GM19372 (cell line): ENCODE results near the gene MAPK8IP3.

Experiments
- ATAC-seq: cut with Tn5 transposase; IDR thresholded peaks from one replicate; pipeline ENCODE4 v1.9.1; 2021; ENCODE audit warnings: mild to moderate bottlenecking, low read depth, moderate library complexity; ENCODE audit not compliant: unreplicated experiment

MAPK8IP3 gene

DNA sequence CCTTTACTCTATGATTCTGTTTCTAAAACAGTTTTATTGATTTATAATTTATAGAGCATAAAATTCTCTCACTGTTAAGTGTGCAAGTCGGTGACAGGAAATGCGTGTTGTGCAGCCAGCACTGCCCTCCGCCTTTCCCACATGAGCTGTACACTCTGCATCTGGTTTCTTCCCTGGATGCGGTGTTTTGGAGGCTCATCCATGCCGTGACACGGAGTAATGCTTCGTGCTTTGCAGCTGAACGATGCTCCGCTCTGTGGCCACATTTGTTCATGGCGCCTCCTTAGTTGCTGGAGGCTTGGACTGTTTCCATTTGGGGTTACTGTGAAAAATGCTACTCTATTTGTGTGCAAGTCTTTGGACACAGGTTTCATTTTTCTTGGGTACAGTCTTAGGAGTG lies 94.7 kb downstream of the MAPK8IP3 start:
- no peak for ATAC-seq

- no peak for ATAC-seq
Observed at GRCh38 chr16:1807626-1808025, 101.6 kb downstream of the MAPK8IP3 start.

- ATAC-seq, result no peak
Observed at GRCh38 chr16:1808691-1809090, 102.7 kb downstream of the MAPK8IP3 start.

DNA sequence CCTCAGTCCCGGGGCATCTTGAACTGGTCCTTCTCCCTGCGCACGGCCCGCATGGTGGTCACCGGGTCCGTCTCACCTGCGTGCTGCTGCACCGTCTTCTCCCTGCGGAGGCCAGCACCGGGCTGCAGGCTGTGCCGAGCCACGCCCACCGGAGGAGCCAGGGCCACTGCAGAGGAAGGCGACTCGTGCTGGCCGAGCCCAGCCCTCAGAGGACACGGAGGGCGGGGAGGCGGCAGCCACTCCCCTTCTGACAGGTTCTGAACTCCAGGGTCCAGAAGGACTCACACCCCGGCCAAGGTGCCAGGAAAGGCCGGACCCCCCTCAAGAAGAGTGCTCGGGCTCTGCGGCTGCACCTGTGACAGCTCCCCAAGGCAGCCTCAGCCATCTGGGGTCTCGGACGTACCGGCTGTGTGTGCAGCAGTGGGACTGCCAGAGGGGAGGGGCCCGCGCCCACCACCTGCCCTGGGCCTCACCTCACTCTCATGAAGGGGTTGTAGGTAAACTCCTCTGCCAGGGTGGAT lies 103.3 kb downstream of the MAPK8IP3 start:
- ATAC-seq, result no peak

DNA sequence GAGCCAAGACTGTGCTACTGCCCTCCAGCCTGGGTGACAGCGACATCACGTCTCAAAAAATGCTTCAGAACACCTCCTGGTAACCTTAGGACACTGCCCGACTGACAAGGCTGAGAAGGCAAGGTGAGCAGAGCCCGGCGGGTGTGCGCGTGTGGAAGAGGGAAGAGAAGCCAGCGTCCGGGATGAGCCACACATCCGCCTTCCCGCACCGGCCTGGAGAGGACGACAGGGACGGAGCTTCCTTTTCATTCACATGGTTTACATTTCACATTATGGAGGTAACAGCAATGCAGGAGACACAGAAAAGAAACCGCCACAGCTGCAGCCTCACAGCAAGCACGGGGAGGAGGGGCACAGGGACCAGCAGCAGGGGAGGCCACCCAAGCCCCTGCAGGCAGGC lies 104.1 kb downstream of the MAPK8IP3 start:
- ATAC-seq, result no peak

- no peak for ATAC-seq
Observed at GRCh38 chr16:1810536-1810935, 104.5 kb downstream of the MAPK8IP3 start.

- ATAC-seq, result no peak
Observed at GRCh38 chr16:1812732-1813163, 106.8 kb downstream of the MAPK8IP3 start.

DNA sequence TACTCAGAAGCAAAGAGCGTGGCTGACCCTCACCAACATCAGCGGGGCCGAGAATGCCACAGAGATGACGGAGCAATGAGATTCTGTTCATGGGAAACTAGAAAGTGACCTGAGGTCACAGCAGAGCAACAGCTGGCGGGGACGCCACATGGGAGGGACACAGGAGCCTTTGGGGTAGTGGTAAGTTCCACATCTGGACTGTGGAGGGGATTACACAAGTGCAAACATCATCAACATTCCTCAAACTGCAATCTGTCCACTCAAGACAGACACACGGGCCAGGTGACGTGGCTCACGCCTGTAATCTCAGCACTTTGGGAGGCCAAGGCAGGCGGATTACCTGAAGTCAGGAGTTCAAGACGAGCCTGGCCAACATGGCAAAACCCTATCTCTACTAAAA lies 109.5 kb downstream of the MAPK8IP3 start:
- ATAC-seq, result no peak

GRCh38 chr16:1816396-1817275 lies 110.6 kb downstream of the MAPK8IP3 start:
- ATAC-seq, result no peak

DNA sequence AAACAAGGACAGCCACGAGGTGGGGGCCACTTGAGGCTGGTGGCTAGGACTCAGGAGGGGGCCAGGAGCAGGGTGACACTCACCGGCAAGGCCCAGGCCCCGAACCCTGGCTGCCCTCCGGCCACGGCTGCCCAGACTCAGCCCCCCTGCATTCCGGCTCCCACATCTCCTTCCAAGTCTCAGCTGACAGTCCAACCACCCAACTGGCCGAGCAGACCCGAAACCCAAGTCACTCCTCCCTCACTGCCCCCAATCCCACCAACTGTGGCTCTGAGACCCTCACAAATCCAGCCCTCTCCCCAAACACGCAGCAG lies 111.2 kb downstream of the MAPK8IP3 start:
- ATAC-seq, result no peak

DNA sequence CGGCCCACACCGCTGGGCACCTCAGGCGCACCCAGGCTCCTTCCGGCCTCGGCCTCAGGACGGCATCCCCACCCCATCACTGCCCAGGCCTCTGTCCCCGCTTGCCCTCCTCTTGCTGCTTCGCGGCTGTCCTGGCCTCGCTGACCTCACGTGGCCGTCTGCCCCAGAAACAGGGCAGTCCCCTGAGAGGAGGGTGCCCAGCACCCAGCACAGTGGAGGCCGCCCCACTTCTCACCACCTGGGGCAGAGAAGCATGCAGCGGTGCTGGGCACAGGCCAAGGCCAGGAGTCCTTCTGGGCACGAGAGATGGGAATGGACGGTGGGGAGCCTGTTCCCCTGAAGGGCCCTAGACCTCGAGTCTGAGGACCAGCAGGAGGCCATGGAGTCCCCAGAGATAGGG lies 111.7 kb downstream of the MAPK8IP3 start:
- ATAC-seq, result no peak

- no peak for ATAC-seq
Observed at GRCh38 chr16:1818204-1818872, 112.3 kb downstream of the MAPK8IP3 start.

- no peak for ATAC-seq
Observed at GRCh38 chr16:1818873-1819525, 113.0 kb downstream of the MAPK8IP3 start.

- no peak for ATAC-seq
Observed at GRCh38 chr16:1819611-1820010, 113.6 kb downstream of the MAPK8IP3 start.
